Fibroblast of skin of right biceps (primary cell): ENCODE results near the gene DMPK.

ENCODE experiments used
- DNase-seq: peaks from one replicate; pipeline ENCODE4 v3.0.0-alpha.2; 2013

The DMPK gene

GRCh38 chr19:45785097-45785496 lies 2.8 kb upstream of the DMPK start:
- DNase-seq, result no peak

DNA sequence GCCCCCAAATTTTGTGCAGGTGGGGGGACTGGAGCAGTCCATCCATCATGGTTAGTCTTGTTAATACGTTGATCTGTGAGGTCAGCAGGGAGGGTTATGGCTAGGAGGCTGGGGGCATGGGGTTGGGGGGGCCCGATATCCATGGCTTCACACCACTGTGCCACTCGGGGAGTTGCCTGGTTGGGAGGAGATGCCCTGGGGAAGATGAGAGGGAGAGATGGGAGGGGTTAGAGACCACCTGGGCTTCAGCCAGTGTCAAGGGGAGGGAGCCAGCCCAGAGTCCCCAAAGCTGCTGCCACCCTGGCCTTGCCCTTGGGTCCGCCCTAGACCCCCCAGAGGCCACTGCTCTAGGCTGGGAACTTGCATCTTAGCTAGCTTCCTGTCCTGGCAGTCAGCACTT lies 1.8 kb upstream of the DMPK start:
- DNase-seq, result no peak

DNA sequence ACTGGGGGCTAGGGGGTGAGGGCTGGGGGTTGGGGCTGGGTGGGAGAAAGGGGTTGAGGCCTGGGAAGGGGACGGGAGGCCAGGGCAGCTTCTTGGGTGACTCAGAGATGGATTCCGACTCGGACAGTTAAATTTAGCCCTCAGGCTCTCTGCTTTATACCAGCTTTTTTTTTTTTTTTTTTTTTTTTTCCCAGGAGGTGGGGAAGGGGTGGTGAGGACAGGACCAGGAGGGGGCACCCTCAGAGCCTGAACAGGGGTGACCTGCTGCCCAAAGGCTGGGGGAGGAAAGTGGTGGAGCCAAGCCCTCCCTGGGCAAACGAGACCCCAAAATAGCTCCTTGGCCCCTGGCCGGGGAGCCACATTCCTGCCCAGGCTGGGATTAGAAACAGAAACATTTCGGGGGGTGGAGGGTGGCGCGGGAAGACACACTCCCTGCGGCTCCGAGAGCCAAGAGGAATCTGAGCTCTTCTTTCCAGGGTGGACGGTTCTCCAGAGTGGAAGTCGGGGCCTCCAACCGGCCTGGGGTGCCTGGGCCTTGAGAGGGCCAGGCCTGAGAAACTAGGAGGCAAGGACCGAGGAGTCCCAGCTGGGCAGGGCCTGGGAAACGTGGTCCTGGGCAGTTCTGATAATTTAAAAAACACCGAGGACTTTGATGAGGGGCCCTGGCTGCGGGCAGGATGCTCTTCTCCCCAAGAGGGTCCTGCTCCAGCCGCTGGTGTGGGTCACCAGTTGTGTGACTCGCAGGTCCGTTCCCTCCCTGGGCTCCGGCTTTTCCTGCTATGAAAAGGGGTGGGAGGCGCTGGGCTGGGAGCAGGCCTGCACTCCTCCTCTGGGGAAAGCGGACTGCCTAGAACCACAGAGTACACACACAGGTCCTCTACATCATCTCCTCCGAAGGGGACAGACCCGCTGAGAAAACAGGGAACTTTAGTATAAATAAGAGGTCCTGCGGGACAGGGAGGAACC lies 813 bp upstream of the DMPK start:
- DNase-seq, result peak; percentile 59

DNA sequence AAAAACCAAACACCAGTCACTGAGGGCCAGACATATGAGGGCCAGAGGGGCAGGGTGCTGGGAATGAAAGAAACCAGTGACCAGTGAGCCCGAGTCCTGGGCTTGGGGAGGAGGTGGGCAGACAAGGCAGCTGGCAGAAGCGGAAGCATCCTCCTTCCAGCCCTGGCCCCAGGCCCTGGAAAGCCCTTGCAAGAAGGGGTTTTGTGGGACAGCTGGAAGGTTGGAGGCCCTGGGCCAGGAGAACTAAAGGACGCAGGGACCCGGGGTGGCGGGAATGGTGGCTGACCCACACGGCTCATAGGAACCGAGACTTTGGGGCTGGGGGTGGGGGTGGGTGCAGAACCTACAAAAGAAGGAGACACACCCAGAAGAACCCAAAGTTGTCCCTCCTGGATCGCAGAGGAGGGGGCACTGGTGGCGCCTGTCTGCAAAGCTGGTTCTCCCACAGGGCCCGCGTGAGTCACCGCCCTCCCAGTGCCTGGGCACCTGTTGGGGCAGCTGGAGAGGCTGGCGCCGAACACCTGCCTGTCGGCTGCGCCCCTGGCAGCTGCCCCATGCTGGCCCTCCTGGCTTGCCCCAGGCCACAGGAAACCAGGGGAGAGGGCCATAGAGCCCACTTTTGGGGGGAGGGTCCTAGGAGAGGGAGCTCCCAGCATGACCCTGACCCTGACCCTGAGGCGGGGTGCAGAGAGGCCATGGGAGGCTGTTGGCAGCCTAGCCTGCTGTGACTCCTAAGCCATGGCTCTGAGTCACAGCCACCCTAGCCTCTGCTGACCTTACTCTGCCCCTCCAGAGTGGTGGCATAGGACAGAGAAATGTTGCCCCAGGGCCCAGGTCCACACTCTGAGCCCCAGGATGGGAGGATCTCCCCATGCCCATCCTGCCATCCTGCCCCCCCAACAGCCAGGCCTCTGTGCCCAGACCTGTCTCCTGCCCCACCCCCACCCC lies 802 bp downstream of the DMPK start:
- DNase-seq, result no peak

DNA sequence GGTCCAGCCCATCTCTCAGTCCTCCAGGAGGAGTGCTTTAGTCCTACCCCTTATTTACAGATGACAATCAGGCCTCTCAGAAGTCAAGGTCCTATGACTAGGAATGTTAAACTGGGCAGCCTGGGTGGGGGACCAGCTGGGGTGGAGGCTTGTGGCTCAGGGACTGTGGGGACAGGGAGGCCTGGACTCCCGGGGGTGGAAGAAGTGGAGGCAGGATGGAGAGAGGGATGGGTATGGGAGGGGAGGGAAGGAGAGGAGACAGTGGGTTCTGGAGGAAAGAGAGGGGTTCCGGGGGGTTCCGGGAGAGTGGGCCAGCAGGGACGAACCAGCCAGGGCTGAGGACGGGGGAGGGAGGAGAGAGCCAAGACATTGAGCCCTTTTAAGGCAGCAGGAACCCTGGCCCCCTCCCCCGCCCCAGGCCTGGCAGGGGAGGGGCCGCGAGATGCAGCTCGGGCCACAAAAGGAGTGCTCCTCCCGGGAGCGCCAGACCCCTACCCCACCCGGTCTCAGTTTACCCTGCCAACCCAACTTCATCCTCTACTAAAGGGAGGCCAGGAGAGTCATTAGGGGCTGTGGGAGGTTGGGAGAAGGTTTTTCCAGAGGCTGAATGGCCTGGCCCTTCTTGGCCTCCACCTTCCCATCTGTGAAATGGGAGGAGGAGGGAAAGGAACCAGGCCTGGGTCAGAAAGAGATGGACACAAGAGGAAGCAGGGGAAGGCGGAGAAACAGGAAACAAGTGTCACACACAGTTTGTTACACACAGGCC lies 1.7 kb downstream of the DMPK start:
- no peak for DNase-seq

GRCh38 chr19:45780146-45780447 lies 2.2 kb downstream of the DMPK start:
- DNase-seq, result no peak

- DNase-seq, result peak; percentile 76
Measured at GRCh38 chr19:45779231-45780145, 2.8 kb downstream of the DMPK start.

DNA sequence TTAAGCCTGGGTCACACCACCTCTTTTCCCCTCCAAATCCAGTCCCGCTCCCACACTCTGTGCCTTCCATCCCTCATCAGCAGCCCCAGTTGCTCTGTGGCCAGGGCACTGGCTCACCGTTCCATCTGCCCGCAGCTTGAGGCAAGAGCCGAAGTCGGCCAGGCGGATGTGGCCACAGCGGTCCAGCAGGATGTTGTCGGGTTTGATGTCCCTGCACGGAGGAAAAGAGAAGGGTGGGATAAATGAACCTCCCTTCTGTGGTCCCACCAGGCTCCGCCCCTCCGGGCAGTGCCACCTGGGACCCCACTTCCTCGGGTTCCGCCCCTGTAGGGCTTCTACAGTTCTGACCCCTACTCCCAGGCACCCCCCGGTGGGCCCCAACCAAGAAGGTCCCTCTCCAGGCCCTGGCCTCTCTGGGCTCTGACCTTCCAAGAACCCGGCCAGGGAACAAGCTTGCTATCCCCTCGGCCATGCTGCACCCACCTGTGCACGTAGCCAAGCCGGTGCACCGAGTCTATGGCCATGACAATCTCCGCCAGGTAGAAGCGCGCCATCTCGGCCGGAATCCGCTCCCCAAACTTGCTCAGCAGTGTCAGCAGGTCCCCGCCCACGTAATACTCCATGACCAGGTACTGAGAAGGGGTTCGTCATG lies 4.2 kb downstream of the DMPK start:
- DNase-seq, result no peak

GRCh38 chr19:45777395-45777961 lies 4.8 kb downstream of the DMPK start:
- DNase-seq, result no peak

DNA sequence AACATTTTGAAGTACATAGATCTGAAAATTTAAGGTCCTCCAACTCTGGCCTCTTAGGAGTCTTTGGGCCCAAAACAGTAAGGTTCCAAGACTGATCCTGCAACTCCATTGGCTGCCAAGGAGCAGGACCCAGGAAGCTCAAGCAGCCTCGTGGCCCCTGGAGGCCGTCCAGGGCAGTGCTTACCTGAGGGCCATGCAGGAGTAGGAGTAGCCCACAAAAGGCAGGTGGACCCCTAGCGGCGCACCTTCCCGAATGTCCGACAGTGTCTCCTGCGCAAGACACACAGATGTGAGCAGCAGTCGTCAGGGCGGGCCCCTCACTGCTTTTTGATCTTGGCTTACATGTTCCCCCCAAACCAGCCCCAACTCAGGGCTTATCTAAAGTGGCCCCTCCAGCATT lies 7.5 kb downstream of the DMPK start:
- no peak for DNase-seq

- DNase-seq, result no peak
Measured at GRCh38 chr19:45773384-45773783, 8.9 kb downstream of the DMPK start.

DNA sequence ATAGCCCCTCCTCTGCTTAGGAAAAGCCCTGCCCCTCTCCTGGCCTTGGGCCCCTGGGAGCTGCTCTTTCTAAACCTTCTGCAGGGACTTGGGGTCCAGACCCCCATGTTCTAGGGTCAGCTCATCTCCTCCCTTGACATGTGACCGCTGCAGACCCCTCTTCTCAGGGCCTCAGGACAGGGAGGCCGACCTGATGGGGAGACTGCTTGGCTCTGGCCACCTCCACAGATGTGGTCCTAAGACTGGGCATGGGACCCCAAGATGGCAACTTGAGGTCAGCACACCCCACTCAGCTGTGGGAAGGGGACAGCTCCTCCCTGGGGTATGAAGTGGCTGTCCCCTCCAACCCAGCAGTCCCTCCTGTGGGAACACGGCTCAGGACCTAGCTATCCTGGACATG lies 9.4 kb downstream of the DMPK start:
- no peak for DNase-seq

- DNase-seq, result no peak
Measured at GRCh38 chr19:45772130-45772840, 10.0 kb downstream of the DMPK start.

GRCh38 chr19:45771311-45771933 lies 10.9 kb downstream of the DMPK start:
- DNase-seq, result no peak

DNA sequence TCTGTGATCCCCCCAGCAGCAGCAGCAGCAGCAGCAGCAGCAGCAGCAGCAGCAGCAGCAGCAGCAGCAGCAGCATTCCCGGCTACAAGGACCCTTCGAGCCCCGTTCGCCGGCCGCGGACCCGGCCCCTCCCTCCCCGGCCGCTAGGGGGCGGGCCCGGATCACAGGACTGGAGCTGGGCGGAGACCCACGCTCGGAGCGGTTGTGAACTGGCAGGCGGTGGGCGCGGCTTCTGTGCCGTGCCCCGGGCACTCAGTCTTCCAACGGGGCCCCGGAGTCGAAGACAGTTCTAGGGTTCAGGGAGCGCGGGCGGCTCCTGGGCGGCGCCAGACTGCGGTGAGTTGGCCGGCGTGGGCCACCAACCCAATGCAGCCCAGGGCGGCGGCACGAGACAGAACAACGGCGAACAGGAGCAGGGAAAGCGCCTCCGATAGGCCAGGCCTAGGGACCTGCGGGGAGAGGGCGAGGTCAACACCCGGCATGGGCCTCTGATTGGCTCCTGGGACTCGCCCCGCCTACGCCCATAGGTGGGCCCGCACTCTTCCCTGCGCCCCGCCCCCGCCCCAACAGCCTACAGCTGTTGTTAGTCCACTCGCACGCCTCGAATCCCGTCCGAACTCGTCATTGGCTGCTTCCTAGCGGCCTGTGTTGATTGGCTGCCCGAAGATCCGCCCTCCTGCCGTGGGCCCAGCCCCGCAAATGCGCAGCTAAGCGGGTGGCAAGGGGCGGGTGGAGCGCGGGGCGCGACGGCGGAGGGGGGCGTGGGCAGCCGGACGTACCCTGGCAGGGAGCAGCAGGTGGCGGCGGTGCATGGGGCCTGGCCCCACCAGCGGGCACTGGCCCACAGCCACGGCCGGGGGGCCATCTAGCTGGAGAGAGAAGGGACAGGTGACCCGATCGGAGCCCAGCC lies 11.8 kb downstream of the DMPK start:
- peak; percentile 98 for DNase-seq

DNA sequence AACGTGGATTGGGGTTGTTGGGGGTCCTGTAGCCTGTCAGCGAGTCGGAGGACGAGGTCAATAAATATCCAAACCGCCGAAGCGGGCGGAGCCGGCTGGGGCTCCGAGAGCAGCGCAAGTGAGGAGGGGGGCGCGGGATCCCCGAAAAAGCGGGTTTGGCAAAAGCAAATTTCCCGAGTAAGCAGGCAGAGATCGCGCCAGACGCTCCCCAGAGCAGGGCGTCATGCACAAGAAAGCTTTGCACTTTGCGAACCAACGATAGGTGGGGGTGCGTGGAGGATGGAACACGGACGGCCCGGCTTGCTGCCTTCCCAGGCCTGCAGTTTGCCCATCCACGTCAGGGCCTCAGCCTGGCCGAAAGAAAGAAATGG lies 12.5 kb downstream of the DMPK start:
- DNase-seq, result peak; percentile 39

DNA sequence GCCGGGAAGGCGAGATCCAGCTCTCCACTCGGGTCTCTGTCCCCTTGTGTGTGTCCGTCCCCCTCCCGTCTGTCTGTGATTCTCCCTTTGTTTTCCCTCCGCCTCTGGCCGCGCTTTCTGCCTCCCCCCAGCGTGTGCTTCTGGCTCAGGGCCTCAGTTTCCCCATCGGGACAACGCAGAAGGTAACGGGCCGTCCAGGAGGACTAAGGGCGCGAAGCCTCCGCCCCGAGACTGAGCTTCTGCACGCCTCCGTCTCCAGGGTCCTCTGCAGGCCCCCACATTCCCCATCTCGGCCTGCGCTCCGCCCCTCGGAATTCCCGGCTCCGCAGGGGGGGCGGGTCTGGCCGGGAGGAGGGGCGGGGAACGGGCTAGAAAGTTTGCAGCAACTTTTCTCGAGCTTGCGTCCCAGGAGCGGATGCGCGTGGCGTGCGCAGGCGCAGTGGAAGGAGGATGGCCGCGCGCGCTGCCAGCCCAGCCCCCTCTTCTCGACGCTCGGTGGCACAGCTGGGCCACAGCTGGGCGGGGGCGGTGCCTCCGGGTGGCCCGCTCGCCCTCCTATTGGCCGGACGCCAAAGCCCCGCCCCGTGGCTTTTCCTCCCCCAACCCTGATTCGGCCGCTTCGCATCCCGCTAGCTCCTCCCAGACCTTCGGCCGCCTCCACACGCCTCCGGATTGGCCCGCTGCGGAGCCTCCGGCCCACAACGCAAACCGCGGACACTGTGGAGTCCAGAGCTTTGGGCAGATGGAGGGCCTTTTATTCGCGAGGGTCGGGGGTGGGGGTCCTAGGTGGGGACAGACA lies 13.1 kb downstream of the DMPK start, which contains the start of gene SIX5:
Gene SIX5 (minus strand): TSS at position 269 of the 799 bp plus-strand sequence. CDS start 408 bp downstream, outside the sequence.
- peak; percentile 98 for DNase-seq

- peak; percentile 50 for DNase-seq
Measured at GRCh38 chr19:45768655-45768983, 13.7 kb downstream of the DMPK start.
